ENCODE measurements around the gene ELFN1.

GRCh38 chr7:1742555-1743303 is 72.7 kb downstream of the ELFN1 start:
- no peak for TF ChIP-seq CTCF (IDR thresholded peaks at IDR 0.05)
- no peak for TF ChIP-seq EP300 (IDR thresholded peaks at IDR 0.05)
